HL-60 (cell line): Measurements from ENCODE around the gene TMEM126A.

Experiments
- GABPA ChIP-seq: IDR thresholded peaks from 2 replicates; pipeline ENCODE4 v1.6.1; 2012; ENCODE audit warnings: low read depth
- POLR2AphosphoS5 ChIP-seq: IDR thresholded peaks from 2 replicates; pipeline ENCODE4 v1.6.1; 2012; ENCODE audit warnings: low read depth
- SPI1 ChIP-seq: IDR thresholded peaks from 2 replicates; pipeline ENCODE4 v1.6.1; 2012; ENCODE audit warnings: low read depth, mild to moderate bottlenecking, borderline replicate concordance
- TF ChIP-seq, protein P1 (sequence below): IDR thresholded peaks from one replicate; pipeline ENCODE4 v1.5.1; 2011; ENCODE audit warnings: low read length, control low read depth, inconsistent platforms; ENCODE audit not compliant: insufficient read depth
- TF ChIP-seq, protein P2 (sequence below): IDR thresholded peaks from 2 replicates; pipeline ENCODE4 v1.6.1; 2012; ENCODE audit warnings: low read depth; ENCODE audit not compliant: insufficient replicate concordance

DNA sequence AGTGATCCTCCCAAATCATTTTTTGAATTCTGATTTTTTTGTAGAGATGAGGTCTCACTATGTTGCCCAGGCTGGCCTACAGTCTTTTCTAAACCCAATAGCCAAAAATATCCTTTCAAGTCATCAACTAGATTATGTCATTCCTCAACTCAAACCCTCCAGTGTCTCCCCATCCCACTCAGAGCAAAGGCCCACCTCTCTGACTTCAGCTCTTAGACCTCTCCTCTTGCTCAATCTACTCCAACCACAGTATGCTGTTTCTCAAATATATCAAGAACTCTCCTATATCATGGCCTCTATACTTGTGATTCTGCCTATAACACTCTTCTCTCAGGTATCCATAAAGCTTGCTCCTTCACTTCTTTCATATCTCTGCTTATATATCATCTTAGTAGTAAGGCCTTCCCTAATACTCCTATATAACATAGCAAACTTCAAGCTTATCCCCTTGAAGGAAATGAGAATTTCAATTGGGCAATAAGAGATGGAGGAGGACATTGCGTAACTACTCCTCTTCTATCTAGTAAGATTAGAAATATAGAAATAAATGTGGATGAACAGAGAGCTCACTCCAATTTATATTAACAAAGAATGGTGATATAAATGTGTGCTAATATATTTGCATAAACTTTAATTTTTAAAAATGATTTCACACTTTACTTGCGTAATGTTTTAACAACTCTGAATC lies 45.1 kb upstream of the TMEM126A start:
- TF ChIP-seq, protein P1, sequence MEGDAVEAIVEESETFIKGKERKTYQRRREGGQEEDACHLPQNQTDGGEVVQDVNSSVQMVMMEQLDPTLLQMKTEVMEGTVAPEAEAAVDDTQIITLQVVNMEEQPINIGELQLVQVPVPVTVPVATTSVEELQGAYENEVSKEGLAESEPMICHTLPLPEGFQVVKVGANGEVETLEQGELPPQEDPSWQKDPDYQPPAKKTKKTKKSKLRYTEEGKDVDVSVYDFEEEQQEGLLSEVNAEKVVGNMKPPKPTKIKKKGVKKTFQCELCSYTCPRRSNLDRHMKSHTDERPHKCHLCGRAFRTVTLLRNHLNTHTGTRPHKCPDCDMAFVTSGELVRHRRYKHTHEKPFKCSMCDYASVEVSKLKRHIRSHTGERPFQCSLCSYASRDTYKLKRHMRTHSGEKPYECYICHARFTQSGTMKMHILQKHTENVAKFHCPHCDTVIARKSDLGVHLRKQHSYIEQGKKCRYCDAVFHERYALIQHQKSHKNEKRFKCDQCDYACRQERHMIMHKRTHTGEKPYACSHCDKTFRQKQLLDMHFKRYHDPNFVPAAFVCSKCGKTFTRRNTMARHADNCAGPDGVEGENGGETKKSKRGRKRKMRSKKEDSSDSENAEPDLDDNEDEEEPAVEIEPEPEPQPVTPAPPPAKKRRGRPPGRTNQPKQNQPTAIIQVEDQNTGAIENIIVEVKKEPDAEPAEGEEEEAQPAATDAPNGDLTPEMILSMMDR = no peak
- TF ChIP-seq POLR2AphosphoS5 = no peak
- TF ChIP-seq, protein P2, sequence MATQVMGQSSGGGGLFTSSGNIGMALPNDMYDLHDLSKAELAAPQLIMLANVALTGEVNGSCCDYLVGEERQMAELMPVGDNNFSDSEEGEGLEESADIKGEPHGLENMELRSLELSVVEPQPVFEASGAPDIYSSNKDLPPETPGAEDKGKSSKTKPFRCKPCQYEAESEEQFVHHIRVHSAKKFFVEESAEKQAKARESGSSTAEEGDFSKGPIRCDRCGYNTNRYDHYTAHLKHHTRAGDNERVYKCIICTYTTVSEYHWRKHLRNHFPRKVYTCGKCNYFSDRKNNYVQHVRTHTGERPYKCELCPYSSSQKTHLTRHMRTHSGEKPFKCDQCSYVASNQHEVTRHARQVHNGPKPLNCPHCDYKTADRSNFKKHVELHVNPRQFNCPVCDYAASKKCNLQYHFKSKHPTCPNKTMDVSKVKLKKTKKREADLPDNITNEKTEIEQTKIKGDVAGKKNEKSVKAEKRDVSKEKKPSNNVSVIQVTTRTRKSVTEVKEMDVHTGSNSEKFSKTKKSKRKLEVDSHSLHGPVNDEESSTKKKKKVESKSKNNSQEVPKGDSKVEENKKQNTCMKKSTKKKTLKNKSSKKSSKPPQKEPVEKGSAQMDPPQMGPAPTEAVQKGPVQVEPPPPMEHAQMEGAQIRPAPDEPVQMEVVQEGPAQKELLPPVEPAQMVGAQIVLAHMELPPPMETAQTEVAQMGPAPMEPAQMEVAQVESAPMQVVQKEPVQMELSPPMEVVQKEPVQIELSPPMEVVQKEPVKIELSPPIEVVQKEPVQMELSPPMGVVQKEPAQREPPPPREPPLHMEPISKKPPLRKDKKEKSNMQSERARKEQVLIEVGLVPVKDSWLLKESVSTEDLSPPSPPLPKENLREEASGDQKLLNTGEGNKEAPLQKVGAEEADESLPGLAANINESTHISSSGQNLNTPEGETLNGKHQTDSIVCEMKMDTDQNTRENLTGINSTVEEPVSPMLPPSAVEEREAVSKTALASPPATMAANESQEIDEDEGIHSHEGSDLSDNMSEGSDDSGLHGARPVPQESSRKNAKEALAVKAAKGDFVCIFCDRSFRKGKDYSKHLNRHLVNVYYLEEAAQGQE = no peak
- no peak for TF ChIP-seq GABPA
- TF ChIP-seq SPI1 = no peak
